Vagina (tissue), 2 donors: ENCODE measurements around the gene KIF1B.

Source experiments
- CTCF ChIP-seq, 3 experiments: fragments of 450-650 bp in 2 of 3; fragments of 200-600 bp in 1 of 3; sonication (generic) in 1 of 3; IDR thresholded peaks; one replicate each; pipeline ENCODE4 v1.5.1; 2017 to 2019; ENCODE audit warnings: antibody characterized with exemption in 3 of 3, mild to moderate bottlenecking in 2 of 3, moderate library complexity in 2 of 3
- POLR2A ChIP-seq, 2 donors: fragments of 450-650 bp; IDR thresholded peaks; one replicate each; pipeline ENCODE4 v1.6.1; 2017; ENCODE audit warnings: antibody characterized with exemption in 2 of 2, mild to moderate bottlenecking in 2 of 2, moderate library complexity in 2 of 2
- POLR2AphosphoS5 ChIP-seq, 2 donors: sonication (generic); formaldehyde crosslinking; IDR thresholded peaks; one replicate each; pipeline ENCODE4 v1.9.0; 2017; ENCODE audit warnings: antibody characterized with exemption in 2 of 2, mild to moderate bottlenecking in 2 of 2, low read depth in 1 of 2; ENCODE audit not compliant: insufficient read depth in 1 of 2

DNA sequence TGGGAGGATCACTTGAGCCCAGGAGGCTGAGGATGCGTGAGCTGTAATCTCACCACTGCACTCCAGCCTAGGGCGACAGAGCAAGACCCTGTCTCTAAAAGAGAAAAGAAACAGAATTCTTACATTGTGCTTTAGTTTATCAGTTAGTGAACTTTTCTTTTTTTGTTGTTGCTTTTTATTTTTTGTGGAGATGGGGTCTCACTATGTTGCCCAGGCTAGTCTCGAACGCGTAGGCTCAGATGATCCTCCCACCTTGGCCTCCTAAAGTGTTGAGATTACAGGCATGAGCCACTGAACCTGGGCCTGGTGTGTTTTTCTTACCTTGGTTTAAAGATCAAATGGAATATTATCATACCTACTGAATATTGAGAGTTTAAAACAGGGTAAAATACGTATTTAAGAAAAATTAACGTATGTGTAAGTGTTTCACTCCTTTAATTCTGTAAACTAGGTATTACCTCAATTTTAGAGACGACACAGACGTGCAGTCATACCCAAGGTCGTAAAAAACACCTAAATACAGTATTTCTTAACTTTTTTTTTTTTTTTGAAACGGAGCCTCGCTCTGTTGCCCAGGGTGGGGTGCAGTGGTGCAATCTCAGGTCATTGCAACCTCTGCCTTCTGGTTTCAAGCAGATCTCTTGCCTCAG is 39.6 kb downstream of the KIF1B start:
- TF ChIP-seq CTCF (IDR thresholded peaks at IDR 0.05): no peak
- TF ChIP-seq POLR2A (IDR thresholded peaks at IDR 0.05): no peak
- no peak for TF ChIP-seq POLR2AphosphoS5 (IDR thresholded peaks at IDR 0.05; ENCODE audit: insufficient read depth in 1 of 2, low read depth in 1 of 2)
